ENCODE measurements around the gene TRERF1. TPM values are rescaled to one million over a fixed set of nuclear protein-coding genes. Genes with fewer than 3 reads are reported as not detected.
A peak's percentile ranks its signal among the peaks of the same experiment; 100 is the strongest.

The TRERF1 gene
- total and polyA plus RNA-seq, 2 of the 4 experiments (the other 2 are of a cell fraction) = 6.3 to 9.9 TPM

DNA sequence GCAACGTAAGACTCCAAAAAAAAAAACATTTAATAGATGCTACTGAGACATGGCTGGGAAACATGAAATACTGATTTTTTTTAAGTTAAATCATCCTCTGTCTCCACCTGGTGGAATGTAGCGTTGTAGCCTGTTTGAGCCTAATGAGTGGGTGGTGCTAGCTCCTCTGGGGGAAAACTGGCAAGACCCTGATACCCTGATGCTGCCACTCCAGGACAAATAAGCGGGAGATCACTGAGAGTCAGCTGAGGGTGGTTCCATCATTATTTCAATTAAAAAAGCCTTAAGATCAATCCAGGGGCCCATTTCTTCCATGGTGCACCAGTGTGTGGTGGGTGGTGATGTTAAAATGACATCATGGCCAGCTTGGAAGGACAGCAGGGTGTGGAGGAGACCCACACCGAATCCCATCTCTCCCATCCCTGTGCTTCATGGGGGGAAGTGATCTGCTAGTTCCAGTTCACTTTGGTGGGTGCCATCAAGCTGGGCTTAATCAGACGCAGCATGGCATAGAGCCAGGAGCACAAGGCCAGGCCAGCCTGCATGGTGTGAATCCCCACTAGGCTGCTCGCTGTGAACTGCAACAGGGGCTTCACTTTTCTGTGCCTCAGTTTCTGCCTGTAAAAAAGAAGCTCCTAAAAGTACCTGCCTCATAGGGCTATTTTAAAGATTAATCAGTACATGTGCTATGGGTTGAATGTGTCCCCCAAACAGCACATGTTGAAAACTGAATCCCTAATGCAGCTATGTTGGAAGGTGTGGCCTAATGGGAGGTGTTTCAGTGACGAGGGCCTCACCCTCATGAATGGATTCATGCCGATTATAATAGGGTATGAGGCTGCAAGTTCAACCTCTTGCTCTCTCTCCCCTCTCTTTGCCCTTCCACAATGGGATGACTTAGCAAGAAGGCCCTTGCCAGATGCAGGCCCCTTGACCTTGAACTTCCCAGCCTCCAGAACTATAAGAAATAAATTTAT lies 221.1 kb downstream of the TRERF1 start:
- in situ Hi-C loops (cut with MboI; ENCODE audit: low sequenced_read_pairs) = no loop called here
- no peak overlapping the region for H2BK15ac ChIP-seq (ENCODE audit: low read depth, low read length)
- H4K8ac ChIP-seq (ENCODE audit: low read depth in 2 of 2, low read length in 2 of 2) = peak overlapping the region in 1 of 2 experiments; percentile 44; a peak in 1 of 4 replicates
- ATAC-seq (ENCODE audit: low read depth) (no peak), DNase-seq (peak; percentile 33)
- peaks cover 22% of the 10 kb centered on the region for H3K9me1 ChIP-seq (ENCODE audit: insufficient read depth, low read length)
- no peak overlapping the region for H3K9ac ChIP-seq (ENCODE audit: low read depth, low read length)
- 40% methylated on average over 1 of the region's 8 CpGs; no CpG with 5 or more reads in 1 of the 2 experiments for WGBS, 2 experiments (ENCODE audit: extremely low coverage in 2 of 2, insufficient read length in 1 of 2)
- ChIA-PET POLR2A (ENCODE audit: unreplicated experiment) (no interaction called here), CTCF (interaction anchor here (0.7 kb wide), 1 partner anchor 321 kb away, joined by 3 read pairs; no protein-coding TSS in a partner anchor)
- no peaks in the 10 kb centered on the region for H3K27me3 ChIP-seq (ENCODE audit: control insufficient read depth, insufficient read depth, low read length)
- no peak overlapping the region for H3K27ac ChIP-seq (ENCODE audit: insufficient read depth, low read length)
- H3K4ac ChIP-seq (ENCODE audit: low read depth, low read length) = no peak overlapping the region
- H2BK120ac ChIP-seq (ENCODE audit: low read depth, low read length) = no peak overlapping the region
- H3K18ac ChIP-seq (ENCODE audit: low read depth, low read length) = no peak overlapping the region
- no peak overlapping the region for H3K14ac ChIP-seq (replicated peaks; ENCODE audit: low read depth, low read length)
- intact Hi-C loops (cut with micrococcal nuclease) = no loop called here
- no peaks in the 10 kb centered on the region for H4K20me1 ChIP-seq (ENCODE audit: insufficient read depth, low read length)
- peak overlapping the region; percentile 30; the same call in 1 of the 2 replicates for H2AK5ac ChIP-seq (ENCODE audit: low read depth, low read length)
- no peak overlapping the region for H3K4me3 ChIP-seq (ENCODE audit: insufficient read depth, low read depth, low read length)
- no peak overlapping the region for H3K56ac ChIP-seq (ENCODE audit: extremely low read depth, insufficient read depth, low read length)
- H2AK9ac ChIP-seq (replicated peaks; ENCODE audit: low read depth, low read length, poor library complexity) = peak overlapping the region; percentile 30
- no peak overlapping the region for H4K91ac ChIP-seq (ENCODE audit: insufficient read depth, low read depth, low read length)
- H3K36me3 ChIP-seq (ENCODE audit: control insufficient read depth, insufficient read depth, low read length) = peaks cover 26% of the 10 kb centered on the region
- peaks cover 13% of the 10 kb centered on the region for H3K4me1 ChIP-seq (ENCODE audit: control insufficient read depth, insufficient read depth, low read length)
- H2AFZ ChIP-seq (replicated peaks; ENCODE audit: low read length, poor library complexity) = no peak overlapping the region
- H3K79me1 ChIP-seq (ENCODE audit: low read depth in 1 of 2, low read length in 2 of 2) = peaks cover 3 to 25% of the 10 kb centered on the region in 2 experiments; a peak in 2 of 4 replicates
- no peak overlapping the region for H3K23ac ChIP-seq (ENCODE audit: low read depth, low read length)
- H3K9me3 ChIP-seq (ENCODE audit: control insufficient read depth, insufficient read depth, low read length) = no peaks in the 10 kb centered on the region
- H4K5ac ChIP-seq (ENCODE audit: low read depth, low read length) = no peak overlapping the region
- BruUV-seq (replicated peaks) = no TSS peak
- dilution Hi-C loops (cut with HindIII; ENCODE audit: low sequenced_read_pairs, unreplicated experiment) = no loop called here
- no peak overlapping the region for H3K4me2 ChIP-seq (ENCODE audit: low read depth, low read length)
- H2BK5ac ChIP-seq (ENCODE audit: low read depth, low read length, poor library complexity, severe bottlenecking) = no peak overlapping the region
- H2BK20ac ChIP-seq (ENCODE audit: low read depth, low read length) = no peak overlapping the region
- no peak for TF ChIP-seq MXI1 (IDR thresholded peaks at IDR 0.05; ENCODE audit: borderline replicate concordance, low read depth, low read length)
- TF ChIP-seq RAD21 (IDR thresholded peaks at IDR 0.05; ENCODE audit: low read length) = peak; percentile 46
- TF ChIP-seq BHLHE40 (IDR thresholded peaks at IDR 0.05; ENCODE audit: low read depth, low read length) = no peak
- TF ChIP-seq, protein P1, sequence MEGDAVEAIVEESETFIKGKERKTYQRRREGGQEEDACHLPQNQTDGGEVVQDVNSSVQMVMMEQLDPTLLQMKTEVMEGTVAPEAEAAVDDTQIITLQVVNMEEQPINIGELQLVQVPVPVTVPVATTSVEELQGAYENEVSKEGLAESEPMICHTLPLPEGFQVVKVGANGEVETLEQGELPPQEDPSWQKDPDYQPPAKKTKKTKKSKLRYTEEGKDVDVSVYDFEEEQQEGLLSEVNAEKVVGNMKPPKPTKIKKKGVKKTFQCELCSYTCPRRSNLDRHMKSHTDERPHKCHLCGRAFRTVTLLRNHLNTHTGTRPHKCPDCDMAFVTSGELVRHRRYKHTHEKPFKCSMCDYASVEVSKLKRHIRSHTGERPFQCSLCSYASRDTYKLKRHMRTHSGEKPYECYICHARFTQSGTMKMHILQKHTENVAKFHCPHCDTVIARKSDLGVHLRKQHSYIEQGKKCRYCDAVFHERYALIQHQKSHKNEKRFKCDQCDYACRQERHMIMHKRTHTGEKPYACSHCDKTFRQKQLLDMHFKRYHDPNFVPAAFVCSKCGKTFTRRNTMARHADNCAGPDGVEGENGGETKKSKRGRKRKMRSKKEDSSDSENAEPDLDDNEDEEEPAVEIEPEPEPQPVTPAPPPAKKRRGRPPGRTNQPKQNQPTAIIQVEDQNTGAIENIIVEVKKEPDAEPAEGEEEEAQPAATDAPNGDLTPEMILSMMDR (conservative IDR thresholded peaks at IDR 0.05; ENCODE audit: low read depth, low read length) = peak; percentile 41
- TF ChIP-seq RFX5 (IDR thresholded peaks at IDR 0.05; ENCODE audit: low read depth, low read length) = no peak
- no peak for TF ChIP-seq CHD1 (IDR thresholded peaks at IDR 0.05; ENCODE audit: low read depth, low read length)
- TF ChIP-seq POLR2A (IDR thresholded peaks at IDR 0.05; ENCODE audit: low read depth, low read length) = no peak
- TF ChIP-seq MAZ (IDR thresholded peaks at IDR 0.05; ENCODE audit: borderline replicate concordance, low read depth, low read length) = no peak
- TF ChIP-seq MAFK (IDR thresholded peaks at IDR 0.05; ENCODE audit: low read depth, low read length) = no peak
- peak; percentile 43; the same call in 1 of the 2 replicates for TF ChIP-seq SMC3 (IDR thresholded peaks at IDR 0.05; ENCODE audit: low read depth, low read length)
- TF ChIP-seq CEBPB (IDR thresholded peaks at IDR 0.05; ENCODE audit: low read depth, low read length) = no peak
- no peak for TF ChIP-seq FOS (IDR thresholded peaks at IDR 0.05; ENCODE audit: low read depth, low read length)
- TF ChIP-seq NFE2L2 (IDR thresholded peaks at IDR 0.05; ENCODE audit: low read depth, low read length) = no peak
- TF ChIP-seq, protein P2, sequence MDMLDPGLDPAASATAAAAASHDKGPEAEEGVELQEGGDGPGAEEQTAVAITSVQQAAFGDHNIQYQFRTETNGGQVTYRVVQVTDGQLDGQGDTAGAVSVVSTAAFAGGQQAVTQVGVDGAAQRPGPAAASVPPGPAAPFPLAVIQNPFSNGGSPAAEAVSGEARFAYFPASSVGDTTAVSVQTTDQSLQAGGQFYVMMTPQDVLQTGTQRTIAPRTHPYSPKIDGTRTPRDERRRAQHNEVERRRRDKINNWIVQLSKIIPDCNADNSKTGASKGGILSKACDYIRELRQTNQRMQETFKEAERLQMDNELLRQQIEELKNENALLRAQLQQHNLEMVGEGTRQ (IDR thresholded peaks at IDR 0.05; ENCODE audit: low read depth, low read length) = no peak

Data from IMR-90 (cell line).